ENCODE results near the gene IGF1R.

GRCh38 chr15:98790270-98790669 is 141.9 kb downstream of the IGF1R start:
- TF ChIP-seq CBX5 (IDR thresholded peaks at IDR 0.05; ENCODE audit: low read depth, low read length) (no peak), CTCF (IDR thresholded peaks at IDR 0.05; ENCODE audit: control extremely low read depth in 1 of 3, insufficient read depth in 1 of 3, low read depth in 1 of 3, low read length in 3 of 3) (no peak), SRF (IDR thresholded peaks at IDR 0.05; ENCODE audit: low read depth, low read length) (no peak), MAX (IDR thresholded peaks at IDR 0.05) (no peak), CHD7 (IDR thresholded peaks at IDR 0.05; ENCODE audit: insufficient replicate concordance, low read length) (no peak), TCF12 (IDR thresholded peaks at IDR 0.05; ENCODE audit: low read depth, low read length) (no peak), EZH2 (IDR thresholded peaks at IDR 0.05; ENCODE audit: low read depth, low read length, severe bottlenecking) (no peak), EP300 (IDR thresholded peaks at IDR 0.05; ENCODE audit: borderline replicate concordance in 1 of 2, low read depth in 2 of 2, low read length in 2 of 2) (no peak), POLR2AphosphoS5 (IDR thresholded peaks at IDR 0.05; ENCODE audit: low read depth, low read length) (no peak), ATF2 (IDR thresholded peaks at IDR 0.05; ENCODE audit: low read length) (no peak), SP1 (IDR thresholded peaks at IDR 0.05; ENCODE audit: low read depth, low read length) (no peak), CHD2 (IDR thresholded peaks at IDR 0.05; ENCODE audit: low read length) (no peak), CREB1 (IDR thresholded peaks at IDR 0.05) (no peak)
